Upper lobe of left lung (tissue), 4 donors: Measurements from ENCODE around the gene BTG3.

Source experiments
- POLR2A ChIP-seq, 4 donors: fragments of 450-650 bp; IDR thresholded peaks; one replicate each; pipeline ENCODE4 v1.5.1; 2016 to 2017; ENCODE audit warnings: antibody characterized with exemption in 4 of 4, mild to moderate bottlenecking in 2 of 4
- POLR2AphosphoS5 ChIP-seq, 2 donors: sonication (generic); formaldehyde crosslinking; IDR thresholded peaks; one replicate each; pipeline ENCODE4 v1.5.1; 2017; ENCODE audit warnings: antibody characterized with exemption in 2 of 2
- TF ChIP-seq, protein P1 (sequence below), 6 experiments: fragments of 450-650 bp in 4 of 6; fragments of 200-600 bp in 2 of 6; sonication (generic) in 2 of 6; IDR thresholded peaks; one replicate each; pipeline ENCODE4 v1.5.1; 2016 to 2019; ENCODE audit warnings: antibody characterized with exemption in 6 of 6

DNA sequence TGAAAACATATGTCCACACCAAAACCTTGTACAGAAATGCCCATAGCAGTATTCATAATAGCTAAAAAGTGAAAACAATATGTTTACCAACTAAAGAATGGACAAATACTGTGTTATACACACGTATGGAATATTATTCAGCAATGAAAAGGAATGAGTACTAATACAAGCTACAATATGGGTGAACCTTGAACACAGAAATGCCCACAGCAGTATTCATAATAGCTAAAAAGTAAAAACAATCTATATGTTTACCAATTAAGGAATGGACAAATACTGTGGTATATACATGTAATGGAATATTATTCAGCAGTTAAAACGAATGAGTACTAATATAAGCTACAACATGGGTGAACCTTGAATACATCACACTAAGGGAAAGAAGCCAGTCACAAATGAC lies 3.0 kb downstream of the BTG3 start:
- TF ChIP-seq, protein P1, sequence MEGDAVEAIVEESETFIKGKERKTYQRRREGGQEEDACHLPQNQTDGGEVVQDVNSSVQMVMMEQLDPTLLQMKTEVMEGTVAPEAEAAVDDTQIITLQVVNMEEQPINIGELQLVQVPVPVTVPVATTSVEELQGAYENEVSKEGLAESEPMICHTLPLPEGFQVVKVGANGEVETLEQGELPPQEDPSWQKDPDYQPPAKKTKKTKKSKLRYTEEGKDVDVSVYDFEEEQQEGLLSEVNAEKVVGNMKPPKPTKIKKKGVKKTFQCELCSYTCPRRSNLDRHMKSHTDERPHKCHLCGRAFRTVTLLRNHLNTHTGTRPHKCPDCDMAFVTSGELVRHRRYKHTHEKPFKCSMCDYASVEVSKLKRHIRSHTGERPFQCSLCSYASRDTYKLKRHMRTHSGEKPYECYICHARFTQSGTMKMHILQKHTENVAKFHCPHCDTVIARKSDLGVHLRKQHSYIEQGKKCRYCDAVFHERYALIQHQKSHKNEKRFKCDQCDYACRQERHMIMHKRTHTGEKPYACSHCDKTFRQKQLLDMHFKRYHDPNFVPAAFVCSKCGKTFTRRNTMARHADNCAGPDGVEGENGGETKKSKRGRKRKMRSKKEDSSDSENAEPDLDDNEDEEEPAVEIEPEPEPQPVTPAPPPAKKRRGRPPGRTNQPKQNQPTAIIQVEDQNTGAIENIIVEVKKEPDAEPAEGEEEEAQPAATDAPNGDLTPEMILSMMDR (IDR thresholded peaks at IDR 0.05) = no peak
- TF ChIP-seq POLR2AphosphoS5 (IDR thresholded peaks at IDR 0.05) = no peak
- no peak for TF ChIP-seq POLR2A (IDR thresholded peaks at IDR 0.05)
